ENCODE data around the gene C19orf44.
"Not testable (repeated sequence)": the region's sequence is repeated elsewhere in the genome, so short reads cannot be mapped to it uniquely, and the experiment has no call there.

The C19orf44 gene

GRCh38 chr19:16537111-16537510, 40.9 kb downstream of the C19orf44 start:
- no peak for DNase-seq (ENCODE audit: low spot score)

- no peak for DNase-seq (ENCODE audit: low spot score)
Observed at GRCh38 chr19:16540948-16541347, 44.8 kb downstream of the C19orf44 start.

- peak; percentile 24 for DNase-seq (ENCODE audit: low spot score)
Observed at GRCh38 chr19:16541526-16542044, 45.4 kb downstream of the C19orf44 start.

GRCh38 chr19:16542045-16542909, 46.1 kb downstream of the C19orf44 start, which contains the start of gene CHERP:
Gene CHERP (minus strand): TSS chr19:16542437. CDS start chr19:16542378, 59 bp downstream.
- DNase-seq (ENCODE audit: low spot score) = peak; percentile 95

GRCh38 chr19:16542910-16543472, 46.8 kb downstream of the C19orf44 start:
- DNase-seq (ENCODE audit: low spot score) = peak; percentile 20

GRCh38 chr19:16543734-16544133, 47.5 kb downstream of the C19orf44 start:
- not testable (repeated sequence) for DNase-seq (ENCODE audit: low spot score)

GRCh38 chr19:16544473-16545231, 48.5 kb downstream of the C19orf44 start:
- DNase-seq (ENCODE audit: low spot score) = no peak

GRCh38 chr19:16548956-16549355, 52.8 kb downstream of the C19orf44 start:
- peak; percentile 30 for DNase-seq (ENCODE audit: low spot score)

- not testable (repeated sequence) for DNase-seq (ENCODE audit: low spot score)
Observed at GRCh38 chr19:16551902-16552301, 55.7 kb downstream of the C19orf44 start.

GRCh38 chr19:16554776-16555175, 58.6 kb downstream of the C19orf44 start:
- no peak for DNase-seq (ENCODE audit: low spot score)

GRCh38 chr19:16559780-16560276, 63.6 kb downstream of the C19orf44 start:
- no peak for DNase-seq (ENCODE audit: low spot score)

GRCh38 chr19:16561382-16561781, 65.2 kb downstream of the C19orf44 start:
- DNase-seq (ENCODE audit: low spot score) = no peak

GRCh38 chr19:16562608-16563025, 66.4 kb downstream of the C19orf44 start:
- DNase-seq (ENCODE audit: low spot score) = no peak

- no peak for DNase-seq (ENCODE audit: low spot score)
Observed at GRCh38 chr19:16564842-16565241, 68.6 kb downstream of the C19orf44 start.

- DNase-seq (ENCODE audit: low spot score) = no peak
Observed at GRCh38 chr19:16566161-16566560, 70.0 kb downstream of the C19orf44 start.

- DNase-seq (ENCODE audit: low spot score) = no peak
Observed at GRCh38 chr19:16566702-16567101, 70.5 kb downstream of the C19orf44 start.

GRCh38 chr19:16569609-16570320, 73.6 kb downstream of the C19orf44 start:
- DNase-seq (ENCODE audit: low spot score) = peak; percentile 62
